ENCODE measurements around the gene FLAD1.

Gene FLAD1

GRCh38 chr1:155014709-155015508, 31.8 kb downstream of the FLAD1 start:
- Mint-ChIP-seq H3K4me1 (peaks cover 58 to 93% of the 10 kb centered on the region in 2 donors), H3K4me3 (no peak overlapping the region), H3K27me3 (no peaks in the 10 kb centered on the region), H3K9me3 (no peaks in the 10 kb centered on the region), H3K27ac (no peak overlapping the region), H3K36me3 (peaks cover 10 to 34% of the 10 kb centered on the region in 2 donors)
- DNase-seq (no peak), ATAC-seq (replicated peaks) (no peak)

GRCh38 chr1:155015527-155016230, 32.5 kb downstream of the FLAD1 start:
- Mint-ChIP-seq H3K27me3 (no peaks in the 10 kb centered on the region), H3K4me1 (peaks cover 54 to 93% of the 10 kb centered on the region in 2 donors), H3K4me3 (peak overlapping the region in 1 of 2 donors; percentile 5), H3K36me3 (peaks cover 13 to 33% of the 10 kb centered on the region in 2 donors), H3K9me3 (no peaks in the 10 kb centered on the region), H3K27ac (peak overlapping the region; percentile 92)
- DNase-seq: no peak
- no peak for ATAC-seq (replicated peaks)

GRCh38 chr1:155016231-155016831, 33.2 kb downstream of the FLAD1 start:
- H3K27me3 Mint-ChIP-seq: no peaks in the 10 kb centered on the region
- peak overlapping the region; percentile 96 for H3K27ac Mint-ChIP-seq
- peaks cover 50 to 93% of the 10 kb centered on the region in 2 donors for H3K4me1 Mint-ChIP-seq
- ATAC-seq (replicated peaks): peak; percentile 46 to 50
- no peaks in the 10 kb centered on the region for H3K9me3 Mint-ChIP-seq
- peak overlapping the region in 1 of 2 donors; percentile 17 for H3K4me3 Mint-ChIP-seq
- H3K36me3 Mint-ChIP-seq: peaks cover 13 to 29% of the 10 kb centered on the region in 2 donors
- peak; percentile 40 for DNase-seq

GRCh38 chr1:155017041-155017945, 34.1 kb downstream of the FLAD1 start:
- DNase-seq (peak; percentile 82), ATAC-seq (replicated peaks) (peak; percentile 78 to 81)
- Mint-ChIP-seq H3K36me3 (peaks cover 16 to 29% of the 10 kb centered on the region in 2 donors), H3K27ac (peak overlapping the region; percentile 96), H3K27me3 (no peaks in the 10 kb centered on the region), H3K4me3 (peak overlapping the region; percentile 78 to 85), H3K4me1 (peaks cover 46 to 89% of the 10 kb centered on the region in 2 donors), H3K9me3 (no peaks in the 10 kb centered on the region)

- peak overlapping the region; percentile 82 for H3K27ac Mint-ChIP-seq
- ATAC-seq (replicated peaks): peak; percentile 19 to 26
- DNase-seq: no peak
These were observed 34.8 kb downstream of the FLAD1 start for GRCh38 chr1:155017946-155018316.

GRCh38 chr1:155018617-155019348, 35.6 kb downstream of the FLAD1 start:
- no peak for DNase-seq

More at GRCh38 chr1:155017946-155018316, 34.8 kb downstream of the FLAD1 start:
- Mint-ChIP-seq H3K4me1 (peaks cover 41 to 83% of the 10 kb centered on the region in 2 donors), H3K36me3 (peaks cover 16 to 27% of the 10 kb centered on the region in 2 donors), H3K27me3 (no peaks in the 10 kb centered on the region), H3K9me3 (no peaks in the 10 kb centered on the region), H3K4me3 (peak overlapping the region; percentile 78 to 85)

GRCh38 chr1:155019377-155020245, 36.5 kb downstream of the FLAD1 start:
- H3K4me1 Mint-ChIP-seq: peaks cover 32 to 66% of the 10 kb centered on the region in 2 donors

More at GRCh38 chr1:155018617-155019348, 35.6 kb downstream of the FLAD1 start:
- H3K27me3 Mint-ChIP-seq: no peaks in the 10 kb centered on the region
- ATAC-seq (replicated peaks): no peak
- H3K4me3 Mint-ChIP-seq: peak overlapping the region in 1 of 2 donors; percentile 85
- H3K9me3 Mint-ChIP-seq: no peaks in the 10 kb centered on the region
- peak overlapping the region; percentile 82 for H3K27ac Mint-ChIP-seq
- peaks cover 33 to 74% of the 10 kb centered on the region in 2 donors for H3K4me1 Mint-ChIP-seq
- peaks cover 16 to 22% of the 10 kb centered on the region in 2 donors for H3K36me3 Mint-ChIP-seq

GRCh38 chr1:155022136-155022926, 39.2 kb downstream of the FLAD1 start:
- Mint-ChIP-seq H3K27me3 (no peaks in the 10 kb centered on the region), H3K27ac (no peak overlapping the region), H3K9me3 (no peaks in the 10 kb centered on the region), H3K36me3 (peaks cover 8 to 11% of the 10 kb centered on the region in 2 donors), H3K4me1 (peaks cover 14 to 43% of the 10 kb centered on the region in 2 donors), H3K4me3 (no peak overlapping the region)
- ATAC-seq (replicated peaks) (no peak), DNase-seq (no peak)

More at GRCh38 chr1:155019377-155020245, 36.5 kb downstream of the FLAD1 start:
- Mint-ChIP-seq H3K4me3 (peak overlapping the region; percentile 2 to 39), H3K36me3 (peaks cover 16 to 22% of the 10 kb centered on the region in 2 donors), H3K27ac (peak overlapping the region; percentile 82), H3K9me3 (no peaks in the 10 kb centered on the region), H3K27me3 (no peaks in the 10 kb centered on the region)
- ATAC-seq (replicated peaks) (no peak), DNase-seq (no peak)

GRCh38 chr1:155022927-155023236, 39.7 kb downstream of the FLAD1 start:
- DNase-seq: no peak
- Mint-ChIP-seq H3K4me3 (no peak overlapping the region), H3K9me3 (no peaks in the 10 kb centered on the region)

GRCh38 chr1:155023627-155024026, 40.5 kb downstream of the FLAD1 start:
- no peaks in the 10 kb centered on the region for H3K9me3 Mint-ChIP-seq
- H3K4me1 Mint-ChIP-seq: peaks cover 11 to 31% of the 10 kb centered on the region in 2 donors
- DNase-seq (no peak), ATAC-seq (replicated peaks) (no peak)
- no peak overlapping the region for H3K4me3 Mint-ChIP-seq
- H3K27ac Mint-ChIP-seq: no peak overlapping the region
- peaks cover 8 to 11% of the 10 kb centered on the region in 2 donors for H3K36me3 Mint-ChIP-seq
- no peaks in the 10 kb centered on the region for H3K27me3 Mint-ChIP-seq

More at GRCh38 chr1:155022927-155023236, 39.7 kb downstream of the FLAD1 start:
- H3K27me3 Mint-ChIP-seq: no peaks in the 10 kb centered on the region
- peaks cover 13 to 39% of the 10 kb centered on the region in 2 donors for H3K4me1 Mint-ChIP-seq
- H3K36me3 Mint-ChIP-seq: peaks cover 8 to 11% of the 10 kb centered on the region in 2 donors
- no peak for ATAC-seq (replicated peaks)
- no peak overlapping the region for H3K27ac Mint-ChIP-seq

- Mint-ChIP-seq H3K4me3 (no peak overlapping the region), H3K36me3 (peaks cover 8 to 9% of the 10 kb centered on the region in 2 donors)
These were observed 41.2 kb downstream of the FLAD1 start for GRCh38 chr1:155024315-155024714.

GRCh38 chr1:155026154-155026553, 43.0 kb downstream of the FLAD1 start:
- no peaks in the 10 kb centered on the region for H3K9me3 Mint-ChIP-seq
- DNase-seq (no peak), ATAC-seq (replicated peaks) (no peak)
- H3K27me3 Mint-ChIP-seq: no peaks in the 10 kb centered on the region
- peaks cover 0 to 7% of the 10 kb centered on the region in 2 donors for H3K4me1 Mint-ChIP-seq
- H3K4me3 Mint-ChIP-seq: no peak overlapping the region
- no peak overlapping the region for H3K27ac Mint-ChIP-seq
- peaks cover 0 to 3% of the 10 kb centered on the region in 2 donors for H3K36me3 Mint-ChIP-seq

More at GRCh38 chr1:155024315-155024714, 41.2 kb downstream of the FLAD1 start:
- no peaks in the 10 kb centered on the region for H3K27me3 Mint-ChIP-seq
- DNase-seq (no peak), ATAC-seq (replicated peaks) (no peak)
- H3K27ac Mint-ChIP-seq: no peak overlapping the region
- H3K9me3 Mint-ChIP-seq: no peaks in the 10 kb centered on the region
- H3K4me1 Mint-ChIP-seq: peaks cover 8 to 24% of the 10 kb centered on the region in 2 donors
